C4-2B (cell line): Measurements from ENCODE around the gene ANKRD17.

ENCODE experiments used
- H3K27ac ChIP-seq: fragments of 450-650 bp; 2 replicates; pipeline ENCODE4 v1.5.1; 2017
- CTCF ChIP-seq: fragments of 450-650 bp; conservative IDR thresholded peaks from 2 replicates; pipeline ENCODE4 v1.5.1; 2017; ENCODE audit warnings: mild to moderate bottlenecking
- ZFX ChIP-seq: fragments of 450-650 bp; IDR thresholded peaks from 2 replicates; pipeline ENCODE4 v1.6.1; 2017

Gene ANKRD17

GRCh38 chr4:73245955-73246354, 12.6 kb downstream of the ANKRD17 start:
- TF ChIP-seq ZFX (no peak), CTCF (no peak)
- no peak overlapping the region for H3K27ac ChIP-seq

DNA sequence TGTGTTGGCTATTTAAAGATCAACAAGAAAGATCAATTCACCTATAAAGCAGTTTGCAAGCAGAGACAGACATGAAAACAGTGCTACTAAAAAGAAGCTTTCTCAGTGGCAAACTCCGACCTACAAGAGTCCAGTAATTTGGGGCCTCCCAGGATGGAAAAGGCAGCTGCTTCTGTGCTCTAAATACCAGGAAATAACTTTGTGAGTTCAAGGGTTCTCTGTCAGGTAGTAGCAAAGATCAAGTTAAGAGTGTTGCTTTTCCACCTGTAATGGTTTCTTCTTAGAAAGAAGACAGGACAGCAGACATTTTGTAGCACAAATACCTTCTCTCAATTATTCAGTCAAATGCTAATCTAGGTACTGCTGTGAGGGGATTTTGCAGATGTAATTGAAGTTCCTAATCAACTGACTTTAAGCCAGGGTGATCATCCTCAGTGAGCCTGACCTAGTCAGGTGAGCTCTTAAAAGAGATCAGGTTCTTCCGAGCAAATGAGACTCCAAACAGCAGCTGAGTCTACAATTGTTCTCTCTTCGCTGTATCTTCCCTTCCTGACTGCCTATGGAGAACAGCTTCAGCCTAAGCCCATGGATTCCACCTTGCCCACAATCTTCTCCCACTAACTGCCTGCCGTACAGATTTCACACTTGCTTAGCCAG, 13.5 kb downstream of the ANKRD17 start:
- no peak overlapping the region for H3K27ac ChIP-seq

GRCh38 chr4:73237044-73237443, 21.6 kb downstream of the ANKRD17 start:
- TF ChIP-seq ZFX, result no peak
- no peak for TF ChIP-seq CTCF
- no peak overlapping the region for H3K27ac ChIP-seq

More for the DNA sequence above, 13.5 kb downstream of the ANKRD17 start:
- TF ChIP-seq CTCF, result no peak
- TF ChIP-seq ZFX, result no peak

GRCh38 chr4:73236151-73236550, 22.4 kb downstream of the ANKRD17 start:
- no peak overlapping the region for H3K27ac ChIP-seq
- TF ChIP-seq ZFX (no peak), CTCF (no peak)

DNA sequence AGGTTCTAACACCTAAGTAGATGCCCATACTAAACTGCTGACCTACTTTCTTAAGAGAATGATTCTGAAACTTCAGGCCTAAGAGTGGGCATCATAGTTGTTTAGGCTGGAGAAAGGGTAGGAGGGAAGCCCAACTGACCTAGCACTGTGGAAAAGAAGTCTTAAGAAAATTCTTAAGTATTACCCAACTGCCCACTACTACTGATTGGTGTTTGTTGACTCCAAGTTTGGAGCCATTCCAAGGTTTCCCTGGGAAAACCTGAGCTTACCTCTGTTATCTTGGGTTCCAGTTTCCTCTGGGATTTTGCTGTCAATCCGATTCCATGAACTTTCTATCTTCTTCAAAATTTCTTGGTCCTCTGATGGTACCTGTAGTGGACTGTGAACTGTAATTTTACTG, 23.9 kb downstream of the ANKRD17 start:
- H3K27ac ChIP-seq, result no peak overlapping the region
- TF ChIP-seq CTCF (no peak), ZFX (no peak)

DNA sequence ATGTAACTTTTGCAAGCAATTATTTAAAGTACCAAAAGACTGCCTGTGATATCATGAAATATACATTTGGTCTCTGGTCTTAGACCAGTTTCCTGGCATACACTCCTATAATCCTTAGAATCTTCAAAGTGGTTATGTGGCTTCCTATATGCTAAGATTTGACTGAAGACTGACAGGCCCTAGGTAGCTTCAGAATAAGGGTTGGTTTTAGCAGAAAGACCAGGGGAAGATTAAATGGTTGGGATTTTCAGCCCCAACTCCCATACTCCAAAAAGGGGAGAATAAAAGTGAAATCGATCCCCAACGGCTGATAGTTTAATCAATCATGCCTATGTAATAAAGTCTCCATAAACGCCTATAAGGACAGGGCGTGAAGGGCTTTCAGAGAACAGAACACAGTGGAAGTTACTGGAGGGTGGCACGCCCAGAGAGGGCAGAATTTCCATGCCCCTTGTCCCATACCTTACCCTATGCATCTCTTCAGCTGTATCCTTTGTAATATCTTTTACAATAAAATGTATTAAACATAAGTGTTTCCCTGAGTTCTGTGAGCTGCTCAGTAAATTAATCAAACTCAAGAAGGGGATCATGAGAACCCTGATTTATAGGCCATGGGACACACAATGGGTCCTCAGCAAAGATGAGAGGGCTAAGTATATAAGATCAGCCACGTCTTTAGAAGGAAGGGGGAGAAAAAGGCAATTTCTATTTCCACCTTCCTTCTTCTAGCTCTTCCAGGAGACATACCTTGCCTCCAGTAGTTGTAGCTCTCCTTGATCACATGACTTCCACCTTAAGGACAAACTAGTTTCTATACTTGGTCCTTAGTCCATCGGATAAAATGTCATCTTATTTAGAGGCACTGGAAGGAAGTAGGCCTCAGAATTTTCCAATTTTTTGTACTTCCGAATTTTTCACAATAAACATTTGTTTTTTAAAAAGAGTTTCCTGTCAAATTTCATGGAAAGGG, 26.8 kb downstream of the ANKRD17 start:
- no peak for TF ChIP-seq CTCF
- no peak for TF ChIP-seq ZFX
- H3K27ac ChIP-seq, result no peak overlapping the region
